Muscle of leg (tissue), 11 donors: Measurements from ENCODE around the gene ECE2. TPM values are rescaled to one million over a fixed set of nuclear protein-coding genes. Genes with fewer than 3 reads are reported as not detected.

Source experiments
- DNase-seq: peaks from one replicate; pipeline ENCODE4 v3.0.0; 2013
- H3K27ac ChIP-seq: one replicate; pipeline ENCODE4 v1.5.1; 2013; ENCODE audit warnings: mild to moderate bottlenecking, low read length, control low read depth
- H3K27me3 ChIP-seq: one replicate; pipeline ENCODE4 v1.6.1; 2013; ENCODE audit warnings: low read length; ENCODE audit not compliant: control insufficient read depth, insufficient read depth
- H3K36me3 ChIP-seq: one replicate; pipeline ENCODE4 v1.6.1; 2013; ENCODE audit warnings: low read length; ENCODE audit not compliant: control insufficient read depth, insufficient read depth
- H3K4me1 ChIP-seq: one replicate; pipeline ENCODE4 v1.6.1; 2013; ENCODE audit warnings: low read length; ENCODE audit not compliant: control insufficient read depth, insufficient read depth
- H3K4me3 ChIP-seq: one replicate; pipeline ENCODE4 v1.5.1; 2013; ENCODE audit warnings: low read length, control low read depth
- H3K9me3 ChIP-seq: replicated peaks from 2 replicates; pipeline ENCODE4 v1.6.1; 2013; ENCODE audit warnings: low read depth, low read length; ENCODE audit not compliant: control insufficient read depth
- WGBS: methylation state at CpG from one replicate; pipeline ENCODE4 v1.1.5; 2013; ENCODE audit warnings: missing lambda C conversion rate; ENCODE audit not compliant: insufficient coverage; 5-methylcytosine and 5-hydroxymethylcytosine counted together
- polyA plus RNA-seq, 8 donors: library from polyadenylated mRNA; unstranded; fragments of 120-200 nt; gene quantifications; one replicate each; pipeline versions ENCODE4 v1.2.1 to v1.2.3, GENCODE V29; 2013; ENCODE audit warnings: inconsistent platforms in 1 of 8, low replicate concordance in 1 of 8; ENCODE audit not compliant: insufficient read length in 8 of 8, insufficient read depth in 1 of 8
- total RNA-seq: library from RNA; stranded (reverse); fragments of 120-200 nt; gene quantifications from one replicate; pipeline ENCODE4 v1.2.4, GENCODE V29; 2013

The ECE2 gene
- total and polyA plus RNA-seq, 9 donors: not detected

DNA sequence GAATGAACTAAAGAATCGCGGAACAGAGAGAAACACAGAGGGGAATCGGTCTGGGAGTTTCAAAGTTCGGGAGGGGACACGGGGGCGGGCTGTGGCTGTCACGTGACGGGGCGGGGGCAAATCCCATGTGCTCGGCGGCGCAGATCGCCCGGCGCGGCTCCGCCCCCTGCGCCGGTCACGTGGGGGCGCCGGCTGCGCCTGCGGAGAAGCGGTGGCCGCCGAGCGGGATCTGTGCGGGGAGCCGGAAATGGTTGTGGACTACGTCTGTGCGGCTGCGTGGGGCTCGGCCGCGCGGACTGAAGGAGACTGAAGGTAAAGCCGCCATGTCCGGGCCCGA, 38.5 kb downstream of the ECE2 start, which contains the start of gene EIF4G1:
Gene EIF4G1 (plus strand): TSS at position 244 of the 337 bp plus-strand sequence. CDS start 1,191 bp downstream, outside the sequence.
- Histone ChIP-seq H3K4me3 (peak within 1 kb of the TSS; percentile 80), H3K4me1 (peaks cover 25% of the 10 kb centered on the region), H3K9me3 (no peaks in the 10 kb centered on the region), H3K27me3 (no peaks in the 10 kb centered on the region), H3K27ac (peak within 1 kb of the TSS; percentile 90), H3K36me3 (peaks cover 34% of the 10 kb centered on the region)
- peak; percentile 97 for DNase-seq
- under 1% methylated on average over 31 of the region's 40 CpGs for WGBS

DNA sequence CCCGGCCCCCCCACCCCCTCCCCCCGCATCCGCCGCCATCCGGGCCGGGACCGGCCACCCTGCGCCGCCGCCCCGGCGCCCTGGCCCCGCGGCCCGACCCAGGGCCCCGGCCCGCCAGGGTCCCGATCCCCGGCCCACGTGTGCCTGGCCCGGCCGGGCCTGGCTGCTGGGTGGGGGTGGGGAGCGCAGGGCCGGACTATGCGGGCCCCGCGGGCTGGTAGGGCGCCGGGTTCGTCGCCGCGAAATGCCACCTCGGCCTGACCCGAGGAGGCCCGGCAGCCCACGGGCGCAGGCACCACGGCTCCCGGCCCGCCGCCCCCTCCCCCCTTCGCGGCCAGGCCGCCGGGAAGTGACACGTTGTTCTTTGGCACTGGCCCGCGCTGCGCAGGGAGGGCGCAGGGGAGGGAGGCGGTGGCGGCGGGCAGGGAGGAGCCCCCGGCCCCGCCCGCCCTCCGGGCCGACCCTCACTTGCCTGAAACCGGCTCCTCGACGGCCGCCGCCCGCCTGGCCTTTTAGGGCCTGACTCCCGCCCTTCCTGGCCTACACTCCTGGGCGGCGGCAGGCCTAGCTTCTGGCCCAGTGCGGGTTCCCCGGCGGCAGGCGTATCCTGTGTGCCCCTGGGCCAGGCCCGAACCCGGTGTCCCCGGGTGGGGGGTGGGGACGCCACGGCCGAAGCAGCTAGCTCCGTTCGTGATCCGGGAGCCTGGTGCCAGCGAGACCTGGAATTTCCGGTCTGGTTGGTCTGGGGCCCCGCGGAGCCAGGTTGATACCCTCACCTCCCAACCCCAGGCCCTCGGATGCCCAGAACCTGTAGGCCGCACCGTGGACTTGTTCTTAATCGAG, 39.1 kb downstream of the ECE2 start:
- DNase-seq: peak; percentile 91
- H3K4me3 ChIP-seq: peak overlapping the region; percentile 80

DNA sequence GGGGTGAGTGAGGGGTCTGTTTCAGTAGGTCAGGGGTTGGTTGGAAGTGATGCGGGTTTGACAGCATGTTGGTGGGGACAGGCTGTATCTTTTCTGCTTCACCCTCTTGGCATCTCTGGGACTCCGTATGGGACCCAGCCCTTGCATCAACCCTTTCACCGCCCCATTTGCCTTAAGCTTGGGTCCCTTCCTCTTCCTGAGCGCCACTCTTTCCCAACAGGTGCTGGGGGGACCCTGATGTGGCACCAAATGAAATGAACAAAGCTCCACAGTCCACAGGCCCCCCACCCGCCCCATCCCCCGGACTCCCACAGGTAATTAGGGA, 39.7 kb downstream of the ECE2 start:
- H3K4me1 ChIP-seq: peaks cover 35% of the 10 kb centered on the region
- WGBS: 0% methylated on average over 2 of the region's 6 CpGs
- DNase-seq: no peak

More for the DNA sequence above, 39.1 kb downstream of the ECE2 start:
- H3K27ac ChIP-seq: peak overlapping the region; percentile 90
- H3K4me1 ChIP-seq: peaks cover 31% of the 10 kb centered on the region
- no peaks in the 10 kb centered on the region for H3K9me3 ChIP-seq
- WGBS: under 1% methylated on average over 55 of the region's 89 CpGs
- peaks cover 37% of the 10 kb centered on the region for H3K36me3 ChIP-seq
- no peaks in the 10 kb centered on the region for H3K27me3 ChIP-seq

DNA sequence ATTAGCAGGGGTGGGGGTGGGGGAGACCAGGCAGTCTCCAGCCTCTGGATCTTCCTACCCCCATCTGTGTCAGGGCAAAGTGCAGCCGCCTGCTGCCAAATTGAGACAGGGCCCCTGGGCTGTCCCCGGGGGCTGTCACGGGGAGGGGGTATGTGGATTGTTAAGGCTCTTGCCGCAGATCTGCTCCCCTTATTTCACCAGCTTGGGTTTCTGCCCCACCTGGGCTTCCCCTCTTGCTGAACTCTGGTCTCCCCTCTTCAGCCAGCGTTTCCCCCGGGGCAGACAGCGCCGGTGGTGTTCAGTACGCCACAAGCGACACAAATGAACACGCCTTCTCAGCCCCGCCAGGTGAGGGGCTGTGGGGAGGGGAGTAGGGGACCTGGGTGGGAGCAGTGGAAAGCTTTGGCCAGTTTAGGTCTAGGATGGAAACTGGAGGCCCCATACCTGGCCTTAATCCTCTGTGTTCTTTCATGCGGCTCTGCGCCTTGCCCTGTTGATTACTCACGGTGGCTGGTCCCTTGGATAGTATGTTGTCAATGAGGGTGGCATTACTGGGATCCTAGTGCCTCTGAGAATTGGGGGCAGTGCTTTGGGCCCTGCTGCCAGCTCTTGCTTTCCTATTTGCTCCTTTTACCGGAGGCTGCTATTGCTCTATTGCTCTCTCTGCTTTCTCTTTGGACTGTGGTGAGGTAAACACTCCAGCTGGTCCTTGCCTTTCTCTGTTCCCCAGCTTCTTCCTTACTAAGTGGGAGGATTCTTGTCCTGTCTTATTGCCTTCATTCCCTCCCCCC, 40.2 kb downstream of the ECE2 start:
- DNase-seq: no peak
- peaks cover 35% of the 10 kb centered on the region for H3K4me1 ChIP-seq
- H3K36me3 ChIP-seq: peaks cover 46% of the 10 kb centered on the region
- H3K27ac ChIP-seq: peak overlapping the region; percentile 62
- WGBS: 30% methylated on average over 2 of the region's 16 CpGs
- peak overlapping the region; percentile 80 for H3K4me3 ChIP-seq
- H3K27me3 ChIP-seq: no peaks in the 10 kb centered on the region
- H3K9me3 ChIP-seq: no peaks in the 10 kb centered on the region

More for the DNA sequence above, 39.7 kb downstream of the ECE2 start:
- peaks cover 41% of the 10 kb centered on the region for H3K36me3 ChIP-seq
- no peaks in the 10 kb centered on the region for H3K27me3 ChIP-seq
- peak overlapping the region; percentile 90 for H3K27ac ChIP-seq
- no peaks in the 10 kb centered on the region for H3K9me3 ChIP-seq
- H3K4me3 ChIP-seq: peak overlapping the region; percentile 80

DNA sequence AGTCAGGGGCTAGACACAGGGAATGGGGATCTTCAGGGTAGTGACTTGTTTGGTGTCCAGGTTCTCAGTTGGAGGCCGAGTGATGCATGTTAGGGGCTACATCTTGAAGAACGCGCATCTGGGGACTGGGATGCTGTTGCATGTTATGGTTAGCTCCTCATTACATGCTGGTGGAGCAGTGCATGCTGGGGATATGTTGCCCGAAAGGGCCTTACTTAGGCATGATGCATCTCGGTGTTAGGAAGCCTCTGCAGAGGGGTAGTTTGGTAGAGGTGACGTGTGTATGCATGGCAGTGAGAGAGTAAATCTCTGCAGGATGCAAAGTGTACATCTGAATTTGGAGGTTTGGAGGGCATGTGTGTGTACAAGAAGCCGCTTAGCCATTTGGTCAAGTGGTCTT, 41.0 kb downstream of the ECE2 start:
- H3K4me1 ChIP-seq: peaks cover 35% of the 10 kb centered on the region
- H3K27me3 ChIP-seq: no peaks in the 10 kb centered on the region
- no peak for DNase-seq
- H3K36me3 ChIP-seq: peaks cover 54% of the 10 kb centered on the region
- WGBS: 65% methylated on average over 6 of the region's 7 CpGs
- no peak overlapping the region for H3K4me3 ChIP-seq
- no peak overlapping the region for H3K27ac ChIP-seq
- no peaks in the 10 kb centered on the region for H3K9me3 ChIP-seq

DNA sequence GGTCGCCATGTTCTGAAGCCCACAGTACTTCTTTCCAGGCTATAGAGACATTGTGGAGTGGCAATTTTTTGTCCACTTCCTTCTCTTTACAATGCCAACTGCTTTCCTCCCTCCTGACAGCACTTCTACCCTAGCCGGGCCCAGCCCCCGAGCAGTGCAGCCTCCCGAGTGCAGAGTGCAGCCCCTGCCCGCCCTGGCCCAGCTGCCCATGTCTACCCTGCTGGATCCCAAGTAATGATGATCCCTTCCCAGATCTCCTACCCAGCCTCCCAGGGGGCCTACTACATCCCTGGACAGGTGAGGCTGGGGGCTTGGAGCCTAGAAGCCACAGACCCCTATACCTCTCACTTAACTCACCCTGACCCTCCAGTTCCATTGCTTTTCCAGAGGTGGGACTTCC, 41.4 kb downstream of the ECE2 start:
- Histone ChIP-seq H3K4me1 (peaks cover 35% of the 10 kb centered on the region), H3K27ac (no peak overlapping the region), H3K36me3 (peaks cover 58% of the 10 kb centered on the region), H3K4me3 (no peak overlapping the region), H3K27me3 (no peaks in the 10 kb centered on the region), H3K9me3 (no peaks in the 10 kb centered on the region)
- DNase-seq: no peak
- WGBS: 66% methylated on average over 4 of the region's 5 CpGs

DNA sequence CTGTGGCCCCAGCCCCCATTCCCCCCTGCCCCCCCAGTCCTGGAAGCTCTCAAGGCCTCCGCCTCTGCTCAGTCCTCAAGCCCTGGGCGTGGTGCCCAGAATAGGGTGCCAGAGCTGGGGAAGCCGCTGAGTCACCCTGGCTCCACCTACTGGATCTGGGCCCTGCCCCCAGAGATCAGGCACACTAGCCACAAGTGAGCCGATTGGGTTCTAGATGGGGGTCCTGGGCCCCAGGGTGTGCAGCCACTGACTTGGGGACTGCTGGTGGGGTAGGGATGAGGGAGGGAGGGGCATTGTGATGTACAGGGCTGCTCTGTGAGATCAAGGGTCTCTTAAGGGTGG, 44.3 kb downstream of the ECE2 start:
- H3K9me3 ChIP-seq: no peaks in the 10 kb centered on the region
- H3K27me3 ChIP-seq: no peaks in the 10 kb centered on the region
- peaks cover 35% of the 10 kb centered on the region for H3K4me1 ChIP-seq
- 16% methylated on average over 3 of the region's 4 CpGs for WGBS
- peak; percentile 94 for DNase-seq
- H3K36me3 ChIP-seq: peaks cover 86% of the 10 kb centered on the region
- peak overlapping the region; percentile 47 for H3K27ac ChIP-seq
- no peak overlapping the region for H3K4me3 ChIP-seq

DNA sequence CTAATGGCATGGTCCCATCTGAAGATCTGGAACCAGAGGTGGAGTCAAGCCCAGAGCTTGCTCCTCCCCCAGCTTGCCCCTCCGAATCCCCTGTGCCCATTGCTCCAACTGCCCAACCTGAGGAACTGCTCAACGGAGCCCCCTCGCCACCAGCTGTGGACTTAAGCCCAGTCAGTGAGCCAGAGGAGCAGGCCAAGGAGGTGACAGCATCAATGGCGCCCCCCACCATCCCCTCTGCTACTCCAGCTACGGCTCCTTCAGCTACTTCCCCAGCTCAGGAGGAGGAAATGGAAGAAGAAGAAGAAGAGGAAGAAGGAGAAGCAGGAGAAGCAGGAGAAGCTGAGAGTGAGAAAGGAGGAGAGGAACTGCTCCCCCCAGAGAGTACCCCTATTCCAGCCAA, 45.8 kb downstream of the ECE2 start:
- H3K9me3 ChIP-seq: no peaks in the 10 kb centered on the region
- WGBS: 60% methylated on average over 3 of the region's 5 CpGs
- H3K27ac ChIP-seq: no peak overlapping the region
- H3K4me1 ChIP-seq: peaks cover 21% of the 10 kb centered on the region
- DNase-seq: no peak
- H3K4me3 ChIP-seq: no peak overlapping the region
- H3K27me3 ChIP-seq: no peaks in the 10 kb centered on the region
- peaks cover 95% of the 10 kb centered on the region for H3K36me3 ChIP-seq

DNA sequence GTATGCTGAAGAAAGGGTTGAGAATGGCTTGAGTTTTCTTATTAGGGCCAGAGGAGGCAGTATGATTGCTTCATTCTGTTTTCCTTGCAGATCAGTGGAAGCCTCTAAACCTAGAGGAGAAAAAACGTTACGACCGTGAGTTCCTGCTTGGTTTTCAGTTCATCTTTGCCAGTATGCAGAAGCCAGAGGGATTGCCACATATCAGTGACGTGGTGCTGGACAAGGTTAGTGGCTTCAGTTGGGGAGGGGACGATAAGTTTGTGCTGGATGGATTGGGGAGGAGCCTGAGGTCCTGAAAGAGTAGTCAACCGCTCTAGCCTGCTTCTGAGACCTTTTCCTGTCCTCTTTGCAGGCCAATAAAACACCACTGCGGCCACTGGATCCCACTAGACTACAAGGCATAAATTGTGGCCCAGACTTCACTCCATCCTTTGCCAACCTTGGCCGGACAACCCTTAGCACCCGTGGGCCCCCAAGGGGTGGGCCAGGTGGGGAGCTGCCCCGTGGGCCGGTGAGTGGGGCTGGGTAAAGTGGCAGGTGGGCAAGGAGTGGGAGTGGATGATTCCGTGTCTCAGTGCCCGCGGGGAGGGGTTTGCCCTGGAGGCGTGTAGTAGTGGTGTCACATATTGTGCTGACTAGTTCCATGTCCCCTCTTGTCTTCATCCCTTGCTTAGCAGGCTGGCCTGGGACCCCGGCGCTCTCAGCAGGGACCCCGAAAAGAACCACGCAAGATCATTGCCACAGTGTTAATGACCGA, 47.1 kb downstream of the ECE2 start:
- DNase-seq: no peak
- H3K36me3 ChIP-seq: peaks cover 97% of the 10 kb centered on the region
- WGBS: 93% methylated on average over 12 of the region's 20 CpGs
- peaks cover 13% of the 10 kb centered on the region for H3K4me1 ChIP-seq
- H3K27ac ChIP-seq: no peak overlapping the region
- H3K9me3 ChIP-seq: no peaks in the 10 kb centered on the region
- no peaks in the 10 kb centered on the region for H3K27me3 ChIP-seq
- no peak overlapping the region for H3K4me3 ChIP-seq

DNA sequence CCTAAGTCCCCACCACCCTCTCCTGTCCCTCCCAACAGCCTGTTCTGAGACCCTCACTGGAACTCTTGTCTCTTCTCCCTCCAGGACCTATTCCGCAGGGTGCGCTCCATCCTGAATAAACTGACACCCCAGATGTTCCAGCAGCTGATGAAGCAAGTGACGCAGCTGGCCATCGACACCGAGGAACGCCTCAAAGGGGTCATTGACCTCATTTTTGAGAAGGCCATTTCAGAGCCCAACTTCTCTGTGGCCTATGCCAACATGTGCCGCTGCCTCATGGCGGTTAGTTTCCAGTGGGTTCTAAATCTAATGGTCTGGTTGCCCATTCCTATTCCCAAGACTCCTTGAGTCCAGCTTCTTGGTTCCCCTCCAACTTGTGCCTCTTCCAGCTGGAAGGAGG, 47.9 kb downstream of the ECE2 start:
- Histone ChIP-seq H3K27ac (no peak overlapping the region), H3K27me3 (no peaks in the 10 kb centered on the region), H3K4me3 (no peak overlapping the region), H3K36me3 (peaks cover 98% of the 10 kb centered on the region), H3K4me1 (peaks cover 13% of the 10 kb centered on the region), H3K9me3 (no peaks in the 10 kb centered on the region)
- DNase-seq: no peak
- 94% methylated on average over 8 of the region's 8 CpGs for WGBS
